HepG2 (cell line): Measurements from ENCODE around the gene EYA2. TPM values are rescaled to one million over a fixed set of nuclear protein-coding genes. Genes with fewer than 3 reads are reported as not detected.

Source experiments
- ARID2 ChIP-seq: sonication (generic); formaldehyde crosslinking; IDR thresholded peaks from 2 replicates; pipeline ENCODE4 v1.8.1; 2022; ENCODE audit warnings: mild to moderate bottlenecking, missing genetic modification reagents, borderline replicate concordance
- CCAR2 ChIP-seq: fragments of 200-400 bp; formaldehyde crosslinking; optimal IDR thresholded peaks from 2 replicates; pipeline ENCODE3; 2018; ENCODE audit warnings: low read depth, mild to moderate bottlenecking, low read length, moderate library complexity
- DNMT3B ChIP-seq: conservative IDR thresholded peaks from 2 replicates; pipeline ENCODE4 v1.6.1; 2016; ENCODE audit warnings: missing biosample characterization, control low read depth
- EEA1 ChIP-seq: sonication (generic); formaldehyde crosslinking; IDR thresholded peaks from 2 replicates; pipeline ENCODE4 v1.5.1; 2020; ENCODE audit warnings: mild to moderate bottlenecking, missing genetic modification reagents, borderline replicate concordance
- FOXK2 ChIP-seq: fragments of 450-650 bp; IDR thresholded peaks from 2 replicates; pipeline ENCODE4 v1.6.1; 2016
- FOXP1 ChIP-seq, 2 experiments: fragments of 450-650 bp in 1 of 2; IDR thresholded peaks; 2 replicates each; pipeline ENCODE4 v1.6.1; 2017 to 2018; ENCODE audit warnings: antibody characterized with exemption in 1 of 2
- HNRNPL ChIP-seq: fragments of 200-400 bp; formaldehyde crosslinking; IDR thresholded peaks from 2 replicates; pipeline ENCODE4 v1.6.1; 2017; ENCODE audit warnings: mild to moderate bottlenecking, low read depth, low read length
- IKZF4 ChIP-seq: sonication (generic); formaldehyde crosslinking; IDR thresholded peaks from 2 replicates; pipeline ENCODE4 v1.5.1; 2020; ENCODE audit warnings: borderline replicate concordance, mild to moderate bottlenecking, low read depth, missing genetic modification reagents; ENCODE audit errors: not compliant biosample characterization
- JUNB ChIP-seq: sonication (generic); formaldehyde crosslinking; IDR thresholded peaks from 2 replicates; pipeline ENCODE4 v1.8.0; 2022; ENCODE audit warnings: missing genetic modification reagents, mild to moderate bottlenecking, borderline replicate concordance
- KDM1A ChIP-seq: IDR thresholded peaks from 2 replicates; pipeline ENCODE4 v1.6.1; 2016; ENCODE audit warnings: missing compliant biosample characterization
- MBD4 ChIP-seq: IDR thresholded peaks from 2 replicates; pipeline ENCODE4 v1.6.1; 2012; ENCODE audit warnings: low read length, inconsistent platforms, borderline replicate concordance
- MBNL3 ChIP-seq: fragments of 250-450 bp; sonication (Bioruptor Pico); conservative IDR thresholded peaks from 2 replicates; pipeline ENCODE4 v1.8.0; 2022; ENCODE audit warnings: mild to moderate bottlenecking, inconsistent platforms
- MIER3 ChIP-seq: IDR thresholded peaks from 2 replicates; pipeline ENCODE4 v1.6.1; 2016; ENCODE audit warnings: missing compliant biosample characterization, borderline replicate concordance
- MXD4 ChIP-seq: IDR thresholded peaks from 2 replicates; pipeline ENCODE4 v1.6.1; 2016; ENCODE audit warnings: mild to moderate bottlenecking, missing biosample characterization, missing genetic modification reagents
- TCF7L2 ChIP-seq: IDR thresholded peaks from 2 replicates; pipeline ENCODE4 v1.6.1; 2011; ENCODE audit warnings: mild to moderate bottlenecking, low read depth, low read length, moderate library complexity
- TP53 ChIP-seq: sonication (generic); formaldehyde crosslinking; conservative IDR thresholded peaks from 2 replicates; pipeline ENCODE4 v1.4.0; 2020; ENCODE audit warnings: missing genetic modification reagents
- ZNF121 ChIP-seq: sonication (generic); formaldehyde crosslinking; IDR thresholded peaks from 2 replicates; pipeline ENCODE4 v1.5.0; 2020; ENCODE audit warnings: mild to moderate bottlenecking, missing genetic modification reagents
- ZNF282 ChIP-seq: fragments of 450-650 bp; IDR thresholded peaks from 2 replicates; pipeline ENCODE4 v1.6.1; 2018; ENCODE audit not compliant: partially characterized antibody
- ZNF44 ChIP-seq: sonication (generic); formaldehyde crosslinking; IDR thresholded peaks from 2 replicates; pipeline ENCODE4 v1.5.1; 2020; ENCODE audit warnings: mild to moderate bottlenecking, missing genetic modification reagents
- ZNF644 ChIP-seq: IDR thresholded peaks from 2 replicates; pipeline ENCODE4 v1.6.1; 2016; ENCODE audit warnings: low read depth
- ZNF660 ChIP-seq: sonication (generic); formaldehyde crosslinking; IDR thresholded peaks from 2 replicates; pipeline ENCODE4 v1.5.1; 2020; ENCODE audit warnings: mild to moderate bottlenecking, low read depth, missing genetic modification reagents, borderline replicate concordance
- polyA plus RNA-seq, 8 experiments: library from polyadenylated mRNA; depleted of rRNA in 3 of 8; stranded (reverse) in 7 of 8; unstranded in 1 of 8; fragments of >200 nt; fragmentation: Illumina TruSeq in 4 of 8; extraction: Trizol in 4 of 8; gene quantifications; 2 replicates each; pipeline versions ENCODE4 v1.2.1 to v1.2.3, GENCODE V29; 2011 to 2016; ENCODE audit warnings: low read depth in 4 of 8, missing spikeins in 1 of 8, mixed read lengths in 1 of 8; ENCODE audit not compliant: insufficient read depth in 1 of 8
- total RNA-seq, 5 experiments: library from RNA; depleted of rRNA; stranded (reverse); fragments of >200 nt; fragmentation: Illumina TruSeq; extraction: Trizol; gene quantifications; 2 replicates each; pipeline ENCODE4 v1.2.3, GENCODE V29; 2016; ENCODE audit warnings: low read depth in 1 of 5
- TF ChIP-seq, protein P1 (sequence below): IDR thresholded peaks from 2 replicates; pipeline ENCODE4 v1.6.1; 2016; ENCODE audit warnings: control low read depth
- TF ChIP-seq, protein P2 (sequence below): sonication (generic); formaldehyde crosslinking; IDR thresholded peaks from 2 replicates; pipeline ENCODE4 v1.4.0; 2020; ENCODE audit warnings: low read depth, mild to moderate bottlenecking, missing genetic modification reagents
- TF ChIP-seq, protein P3 (sequence below): sonication (generic); formaldehyde crosslinking; IDR thresholded peaks from 2 replicates; pipeline ENCODE4 v1.5.0; 2020; ENCODE audit warnings: missing genetic modification reagents, mild to moderate bottlenecking, borderline replicate concordance
- TF ChIP-seq, protein P4 (sequence below): sonication (generic); formaldehyde crosslinking; IDR thresholded peaks from 2 replicates; pipeline ENCODE4 v1.9.0; 2021; ENCODE audit warnings: missing genetic modification reagents, mild to moderate bottlenecking, borderline replicate concordance
- TF ChIP-seq, protein P5 (sequence below): sonication (generic); formaldehyde crosslinking; IDR thresholded peaks from 2 replicates; pipeline ENCODE4 v1.5.0; 2020; ENCODE audit warnings: mild to moderate bottlenecking, missing genetic modification reagents

The EYA2 gene
- total and polyA plus RNA-seq, 2 of the 13 experiments (the other 11 are each of a cell fraction or from before 2014, with no cell fraction given) = not detected

DNA sequence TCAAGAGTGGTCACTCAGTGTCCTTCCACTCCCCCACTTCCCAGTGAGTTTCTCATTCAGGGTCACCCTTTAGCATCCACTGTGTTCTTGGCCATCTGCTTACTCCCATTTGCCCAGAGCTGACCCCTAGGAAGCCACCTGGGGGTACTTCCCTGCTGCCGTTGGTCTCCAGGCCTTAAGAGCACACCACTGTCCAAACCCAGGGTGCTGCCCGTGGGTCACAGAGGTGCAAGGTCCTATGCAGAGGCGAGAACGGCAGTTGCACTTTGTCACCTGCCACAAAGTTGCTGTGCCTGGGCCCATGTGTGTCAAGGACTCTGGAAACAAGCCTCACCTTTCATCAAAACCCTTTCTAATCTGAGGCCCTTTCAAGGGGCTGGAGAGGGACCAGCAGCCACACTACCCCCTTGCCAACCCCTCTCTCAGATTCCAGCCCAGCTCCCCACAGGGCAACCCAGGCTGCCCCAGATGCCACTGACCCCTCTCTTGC, 270.8 kb downstream of the EYA2 start (continued):
- TF ChIP-seq, protein P1, sequence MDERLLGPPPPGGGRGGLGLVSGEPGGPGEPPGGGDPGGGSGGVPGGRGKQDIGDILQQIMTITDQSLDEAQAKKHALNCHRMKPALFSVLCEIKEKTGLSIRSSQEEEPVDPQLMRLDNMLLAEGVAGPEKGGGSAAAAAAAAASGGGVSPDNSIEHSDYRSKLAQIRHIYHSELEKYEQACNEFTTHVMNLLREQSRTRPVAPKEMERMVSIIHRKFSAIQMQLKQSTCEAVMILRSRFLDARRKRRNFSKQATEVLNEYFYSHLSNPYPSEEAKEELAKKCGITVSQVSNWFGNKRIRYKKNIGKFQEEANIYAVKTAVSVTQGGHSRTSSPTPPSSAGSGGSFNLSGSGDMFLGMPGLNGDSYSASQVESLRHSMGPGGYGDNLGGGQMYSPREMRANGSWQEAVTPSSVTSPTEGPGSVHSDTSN (CRISPR knock-in tag) = no peak
- no peak for TF ChIP-seq ZNF660 (CRISPR knock-in tag)
- no peak for TF ChIP-seq MBD4
- no peak for TF ChIP-seq FOXK2
- no peak for TF ChIP-seq KDM1A (CRISPR knock-in tag)
- no peak for TF ChIP-seq ZNF121
- no peak for TF ChIP-seq TCF7L2
- no peak for TF ChIP-seq DNMT3B (CRISPR knock-in tag)
- TF ChIP-seq MXD4 (CRISPR knock-in tag) = no peak
- TF ChIP-seq MIER3 (CRISPR knock-in tag) = no peak
- TF ChIP-seq, protein P2, sequence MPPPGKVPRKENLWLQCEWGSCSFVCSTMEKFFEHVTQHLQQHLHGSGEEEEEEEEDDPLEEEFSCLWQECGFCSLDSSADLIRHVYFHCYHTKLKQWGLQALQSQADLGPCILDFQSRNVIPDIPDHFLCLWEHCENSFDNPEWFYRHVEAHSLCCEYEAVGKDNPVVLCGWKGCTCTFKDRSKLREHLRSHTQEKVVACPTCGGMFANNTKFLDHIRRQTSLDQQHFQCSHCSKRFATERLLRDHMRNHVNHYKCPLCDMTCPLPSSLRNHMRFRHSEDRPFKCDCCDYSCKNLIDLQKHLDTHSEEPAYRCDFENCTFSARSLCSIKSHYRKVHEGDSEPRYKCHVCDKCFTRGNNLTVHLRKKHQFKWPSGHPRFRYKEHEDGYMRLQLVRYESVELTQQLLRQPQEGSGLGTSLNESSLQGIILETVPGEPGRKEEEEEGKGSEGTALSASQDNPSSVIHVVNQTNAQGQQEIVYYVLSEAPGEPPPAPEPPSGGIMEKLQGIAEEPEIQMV (CRISPR knock-in tag) = no peak
- no peak for TF ChIP-seq ZNF282
- no peak for TF ChIP-seq MBNL3 (CRISPR knock-in tag)
- TF ChIP-seq, protein P3, sequence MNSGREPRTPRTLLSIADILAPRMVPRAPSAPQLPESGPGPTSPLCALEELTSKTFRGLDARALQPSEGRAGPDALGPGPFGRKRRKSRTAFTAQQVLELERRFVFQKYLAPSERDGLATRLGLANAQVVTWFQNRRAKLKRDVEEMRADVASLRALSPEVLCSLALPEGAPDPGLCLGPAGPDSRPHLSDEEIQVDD (CRISPR knock-in tag) = no peak
- TF ChIP-seq CCAR2 = no peak
- TF ChIP-seq FOXP1 (IDR thresholded peaks at IDR 0.05) = no peak
- TF ChIP-seq FOXP1 (CRISPR knock-in tag; IDR thresholded peaks at IDR 0.05) = peak; percentile 41; the same call in 1 of the 2 replicates
- TF ChIP-seq IKZF4 (CRISPR knock-in tag) = no peak
- TF ChIP-seq, protein P4, sequence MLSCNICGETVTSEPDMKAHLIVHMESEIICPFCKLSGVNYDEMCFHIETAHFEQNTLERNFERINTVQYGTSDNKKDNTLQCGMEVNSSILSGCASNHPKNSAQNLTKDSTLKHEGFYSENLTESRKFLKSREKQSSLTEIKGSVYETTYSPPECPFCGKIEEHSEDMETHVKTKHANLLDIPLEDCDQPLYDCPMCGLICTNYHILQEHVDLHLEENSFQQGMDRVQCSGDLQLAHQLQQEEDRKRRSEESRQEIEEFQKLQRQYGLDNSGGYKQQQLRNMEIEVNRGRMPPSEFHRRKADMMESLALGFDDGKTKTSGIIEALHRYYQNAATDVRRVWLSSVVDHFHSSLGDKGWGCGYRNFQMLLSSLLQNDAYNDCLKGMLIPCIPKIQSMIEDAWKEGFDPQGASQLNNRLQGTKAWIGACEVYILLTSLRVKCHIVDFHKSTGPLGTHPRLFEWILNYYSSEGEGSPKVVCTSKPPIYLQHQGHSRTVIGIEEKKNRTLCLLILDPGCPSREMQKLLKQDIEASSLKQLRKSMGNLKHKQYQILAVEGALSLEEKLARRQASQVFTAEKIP (CRISPR knock-in tag) = no peak
- TF ChIP-seq, protein P5, sequence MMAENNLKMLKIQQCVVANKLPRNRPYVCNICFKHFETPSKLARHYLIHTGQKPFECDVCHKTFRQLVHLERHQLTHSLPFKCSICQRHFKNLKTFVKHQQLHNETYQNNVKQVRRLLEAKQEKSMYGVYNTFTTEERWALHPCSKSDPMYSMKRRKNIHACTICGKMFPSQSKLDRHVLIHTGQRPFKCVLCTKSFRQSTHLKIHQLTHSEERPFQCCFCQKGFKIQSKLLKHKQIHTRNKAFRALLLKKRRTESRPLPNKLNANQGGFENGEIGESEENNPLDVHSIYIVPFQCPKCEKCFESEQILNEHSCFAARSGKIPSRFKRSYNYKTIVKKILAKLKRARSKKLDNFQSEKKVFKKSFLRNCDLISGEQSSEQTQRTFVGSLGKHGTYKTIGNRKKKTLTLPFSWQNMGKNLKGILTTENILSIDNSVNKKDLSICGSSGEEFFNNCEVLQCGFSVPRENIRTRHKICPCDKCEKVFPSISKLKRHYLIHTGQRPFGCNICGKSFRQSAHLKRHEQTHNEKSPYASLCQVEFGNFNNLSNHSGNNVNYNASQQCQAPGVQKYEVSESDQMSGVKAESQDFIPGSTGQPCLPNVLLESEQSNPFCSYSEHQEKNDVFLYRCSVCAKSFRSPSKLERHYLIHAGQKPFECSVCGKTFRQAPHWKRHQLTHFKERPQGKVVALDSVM (CRISPR knock-in tag) = 0 out of 2 replicates have a peak, but pooled peaks have one; percentile 39
- TF ChIP-seq TP53 (CRISPR knock-in tag) = no peak
- TF ChIP-seq EEA1 = no peak
- no peak for TF ChIP-seq ARID2 (CRISPR knock-in tag)
- TF ChIP-seq HNRNPL = no peak
- TF ChIP-seq ZNF44 = no peak
- no peak for TF ChIP-seq JUNB (CRISPR knock-in tag)
- TF ChIP-seq ZNF644 (CRISPR knock-in tag) = 0 out of 2 replicates have a peak, but pooled peaks have one; percentile 26
